ENCODE data around the gene NCOR1.
"Not testable (repeated sequence)": the region's sequence is repeated elsewhere in the genome, so short reads cannot be mapped to it uniquely, and the experiment has no call there.

NCOR1 gene

GRCh38 chr17:16215273-16215964, at the start of gene NCOR1:
Gene NCOR1 (minus strand): TSS chr17:16215534. CDS start chr17:16194569, 20,965 bp downstream.
- in situ Hi-C loops (cut with MboI; ENCODE audit: low sequenced_read_pairs) = no loop called here

- in situ Hi-C loops (cut with MboI; ENCODE audit: low sequenced_read_pairs) = no loop called here
Observed at GRCh38 chr17:16262201-16262600, 46.9 kb upstream of the NCOR1 start.

- in situ Hi-C loops (cut with MboI; ENCODE audit: low sequenced_read_pairs) = no loop called here
Observed at GRCh38 chr17:16261049-16261448, 45.7 kb upstream of the NCOR1 start.

- in situ Hi-C loops (cut with MboI; ENCODE audit: low sequenced_read_pairs) = no loop called here
Observed at GRCh38 chr17:16259926-16260325, 44.6 kb upstream of the NCOR1 start.

- in situ Hi-C loops (cut with MboI; ENCODE audit: low sequenced_read_pairs) = no loop called here
Observed at GRCh38 chr17:16258901-16259300, 43.6 kb upstream of the NCOR1 start.

- in situ Hi-C loops (cut with MboI; ENCODE audit: low sequenced_read_pairs) = no loop called here
Observed at GRCh38 chr17:16255481-16255921, 40.2 kb upstream of the NCOR1 start.

- in situ Hi-C loops (cut with MboI; ENCODE audit: low sequenced_read_pairs) = no loop called here
Observed at GRCh38 chr17:16254773-16255400, 39.6 kb upstream of the NCOR1 start.

- in situ Hi-C loops (cut with MboI; ENCODE audit: low sequenced_read_pairs) = no loop called here
Observed at GRCh38 chr17:16251556-16251955, 36.2 kb upstream of the NCOR1 start.

- in situ Hi-C loops (cut with MboI; ENCODE audit: low sequenced_read_pairs) = no loop called here
Observed at GRCh38 chr17:16251043-16251442, 35.7 kb upstream of the NCOR1 start.

GRCh38 chr17:16250635-16251034, 35.3 kb upstream of the NCOR1 start:
- in situ Hi-C loops (cut with MboI; ENCODE audit: low sequenced_read_pairs) = no loop called here

GRCh38 chr17:16247586-16247984, 32.3 kb upstream of the NCOR1 start:
- in situ Hi-C loops (cut with MboI; ENCODE audit: low sequenced_read_pairs) = no loop called here

- in situ Hi-C loops (cut with MboI; ENCODE audit: low sequenced_read_pairs) = no loop called here
Observed at GRCh38 chr17:16243801-16244567, 28.6 kb upstream of the NCOR1 start.

- in situ Hi-C loops (cut with MboI; ENCODE audit: low sequenced_read_pairs) = no loop called here
Observed at GRCh38 chr17:16243385-16243784, 28.1 kb upstream of the NCOR1 start.

GRCh38 chr17:16241906-16242399, 26.6 kb upstream of the NCOR1 start:
- in situ Hi-C loops (cut with MboI; ENCODE audit: low sequenced_read_pairs) = no loop called here

- in situ Hi-C loops (cut with MboI; ENCODE audit: low sequenced_read_pairs) = no loop called here
Observed at GRCh38 chr17:16239931-16240330, 24.6 kb upstream of the NCOR1 start.

GRCh38 chr17:16232391-16232790, 17.1 kb upstream of the NCOR1 start:
- in situ Hi-C loops (cut with MboI; ENCODE audit: low sequenced_read_pairs) = no loop called here

GRCh38 chr17:16229912-16230561, 14.7 kb upstream of the NCOR1 start:
- in situ Hi-C loops (cut with MboI; ENCODE audit: low sequenced_read_pairs) = not testable (repeated sequence)

- in situ Hi-C loops (cut with MboI; ENCODE audit: low sequenced_read_pairs) = no loop called here
Observed at GRCh38 chr17:16222406-16222805, 7.1 kb upstream of the NCOR1 start.

- in situ Hi-C loops (cut with MboI; ENCODE audit: low sequenced_read_pairs) = no loop called here
Observed at GRCh38 chr17:16217002-16217635, 1.8 kb upstream of the NCOR1 start, which contains the start of gene PIGL. Gene PIGL (plus strand): TSS chr17:16217210. CDS start chr17:16217227, 17 bp downstream.

GRCh38 chr17:16216341-16217001, 1.1 kb upstream of the NCOR1 start:
- in situ Hi-C loops (cut with MboI; ENCODE audit: low sequenced_read_pairs) = not testable (repeated sequence)
